ENCODE results near the gene DCAF5.
"Not testable (repeated sequence)": the region's sequence is repeated elsewhere in the genome, so short reads cannot be mapped to it uniquely, and the experiment has no call there.

The DCAF5 gene

GRCh38 chr14:69068744-69069421 lies 84.0 kb downstream of the DCAF5 start:
- no peak for DNase-seq

GRCh38 chr14:69066396-69067171 lies 86.3 kb downstream of the DCAF5 start:
- no peak for DNase-seq

- DNase-seq, result not testable (repeated sequence)
Measured at GRCh38 chr14:69065934-69066333, 87.0 kb downstream of the DCAF5 start.

- no peak for DNase-seq
Measured at GRCh38 chr14:69064596-69064995, 88.3 kb downstream of the DCAF5 start.

GRCh38 chr14:69059658-69060623 lies 93.0 kb downstream of the DCAF5 start:
- no peak for DNase-seq

GRCh38 chr14:69055999-69056788 lies 96.7 kb downstream of the DCAF5 start:
- no peak for DNase-seq

- DNase-seq, result no peak
Measured at GRCh38 chr14:69055125-69055524, 97.8 kb downstream of the DCAF5 start.

- no peak for DNase-seq
Measured at GRCh38 chr14:69054030-69054429, 98.9 kb downstream of the DCAF5 start.

- no peak for DNase-seq
Measured at GRCh38 chr14:69052181-69052601, 100.7 kb downstream of the DCAF5 start.

GRCh38 chr14:69050240-69051184 lies 102.4 kb downstream of the DCAF5 start:
- DNase-seq, result no peak

GRCh38 chr14:69049675-69050074 lies 103.2 kb downstream of the DCAF5 start:
- no peak for DNase-seq

GRCh38 chr14:69048456-69048855 lies 104.5 kb downstream of the DCAF5 start:
- DNase-seq, result no peak

- DNase-seq, result no peak
Measured at GRCh38 chr14:69047255-69047654, 105.7 kb downstream of the DCAF5 start.

GRCh38 chr14:69046476-69046860 lies 106.5 kb downstream of the DCAF5 start:
- no peak for DNase-seq

- DNase-seq, result no peak
Measured at GRCh38 chr14:69045857-69046475, 107.0 kb downstream of the DCAF5 start.

GRCh38 chr14:69044965-69045555 lies 107.9 kb downstream of the DCAF5 start:
- no peak for DNase-seq

GRCh38 chr14:69044296-69044695 lies 108.6 kb downstream of the DCAF5 start:
- no peak for DNase-seq

GRCh38 chr14:69043596-69044260 lies 109.2 kb downstream of the DCAF5 start:
- no peak for DNase-seq

- no peak for DNase-seq
Measured at GRCh38 chr14:69042787-69043444, 110.0 kb downstream of the DCAF5 start.
